HEK293 (cell line): ENCODE data around the gene TNS1.

Experiments
- CTCF ChIA-PET: fragments of 350-600 bp; formaldehyde crosslinking; extraction: SDS; loops from one replicate; lab custom pipeline; 2021; ENCODE audit warnings: antibody characterized with exemption; lab: Yijun Ruan, JAX
- POLR2A ChIA-PET: fragments of 300-600 bp; formaldehyde crosslinking; extraction: SDS; loops from one replicate; lab custom pipeline; 2020; ENCODE audit warnings: antibody characterized with exemption, inconsistent platforms; lab: Yijun Ruan, JAX
- H3K27ac ChIP-seq: fragments of 200-500 bp; sonication (Bioruptor generic); 2 replicates; pipeline ENCODE4 v1.5.1; 2014; ENCODE audit warnings: low read depth, low read length, control low read depth, inconsistent platforms; ENCODE audit errors: extremely low read depth
- H3K36me3 ChIP-seq, 2 experiments: fragments of 200-500 bp in 1 of 2; sonication (Bioruptor generic) in 1 of 2; 1 replicate in 1 of 2; 2 replicates in 1 of 2; pipeline ENCODE4 v1.5.1; 2014 to 2017; ENCODE audit warnings: inconsistent platforms in 2 of 2, low read length in 2 of 2; ENCODE audit not compliant: control insufficient read depth in 2 of 2, insufficient read depth in 1 of 2
- H3K4me1 ChIP-seq: fragments of 200-500 bp; sonication (Bioruptor generic); 2 replicates; pipeline ENCODE4 v1.5.1; 2014; ENCODE audit warnings: mild to moderate bottlenecking, low read length, inconsistent platforms; ENCODE audit not compliant: control insufficient read depth, insufficient read depth
- H3K4me3 ChIP-seq: 2 replicates; pipeline ENCODE4 v1.5.1; 2011; ENCODE audit warnings: low read depth, mild to moderate bottlenecking, control low read depth, low read length, moderate library complexity
- H3K9me3 ChIP-seq: fragments of 200-500 bp; sonication (Bioruptor generic); 2 replicates; pipeline ENCODE4 v1.5.1; 2014; ENCODE audit warnings: low read depth, low read length, inconsistent platforms; ENCODE audit not compliant: control insufficient read depth, insufficient read depth
- FEZF1 ChIP-seq: fragments of 450-650 bp; formaldehyde crosslinking; IDR thresholded peaks from 2 replicates; pipeline ENCODE4 v1.5.1; 2016; ENCODE audit warnings: missing biosample characterization, missing genetic modification characterization
- KLF10 ChIP-seq: fragments of 450-650 bp; IDR thresholded peaks from 2 replicates; pipeline ENCODE4 v1.5.1; 2018; ENCODE audit warnings: missing biosample characterization, mild to moderate bottlenecking, missing genetic modification characterization
- KLF9 ChIP-seq: fragments of 450-650 bp; formaldehyde crosslinking; IDR thresholded peaks from 2 replicates; pipeline ENCODE4 v1.5.1; 2016; ENCODE audit warnings: missing biosample characterization, missing genetic modification characterization, low read depth
- OVOL3 ChIP-seq: fragments of 450-650 bp; formaldehyde crosslinking; IDR thresholded peaks from 2 replicates; pipeline ENCODE4 v1.5.1; 2016; ENCODE audit warnings: missing biosample characterization, missing genetic modification characterization
- SP3 ChIP-seq: fragments of 450-650 bp; formaldehyde crosslinking; IDR thresholded peaks from 2 replicates; pipeline ENCODE4 v1.5.1; 2016; ENCODE audit warnings: missing biosample characterization, missing genetic modification characterization
- SP7 ChIP-seq: fragments of 450-650 bp; formaldehyde crosslinking; IDR thresholded peaks from 2 replicates; pipeline ENCODE4 v1.5.1; 2016; ENCODE audit warnings: missing biosample characterization, missing genetic modification characterization
- ZNF157 ChIP-seq: fragments of 450-650 bp; formaldehyde crosslinking; IDR thresholded peaks from 2 replicates; pipeline ENCODE4 v1.5.1; 2016; ENCODE audit warnings: missing biosample characterization, missing genetic modification characterization
- ZNF24 ChIP-seq: fragments of 450-650 bp; formaldehyde crosslinking; IDR thresholded peaks from 2 replicates; pipeline ENCODE4 v1.5.1; 2016; ENCODE audit warnings: missing biosample characterization, missing genetic modification characterization
- ZNF433 ChIP-seq: fragments of 450-650 bp; formaldehyde crosslinking; IDR thresholded peaks from 2 replicates; pipeline ENCODE4 v1.5.1; 2016; ENCODE audit warnings: missing biosample characterization, missing genetic modification characterization, low read depth
- ZNF558 ChIP-seq: fragments of 450-650 bp; formaldehyde crosslinking; IDR thresholded peaks from 2 replicates; pipeline ENCODE4 v1.5.1; 2016; ENCODE audit warnings: missing biosample characterization, missing genetic modification characterization
- ZNF571 ChIP-seq: fragments of 450-650 bp; formaldehyde crosslinking; IDR thresholded peaks from 2 replicates; pipeline ENCODE4 v1.5.0; 2017; ENCODE audit warnings: missing biosample characterization, missing genetic modification characterization
- ZNF621 ChIP-seq: fragments of 450-650 bp; formaldehyde crosslinking; IDR thresholded peaks from 2 replicates; pipeline ENCODE4 v1.5.1; 2017; ENCODE audit warnings: missing biosample characterization, missing genetic modification characterization
- ZNF654 ChIP-seq: fragments of 450-650 bp; formaldehyde crosslinking; IDR thresholded peaks from 2 replicates; pipeline ENCODE4 v1.5.1; 2016; ENCODE audit warnings: low read depth, missing biosample characterization, missing genetic modification characterization
- ZNF677 ChIP-seq: fragments of 450-650 bp; IDR thresholded peaks from 2 replicates; pipeline ENCODE4 v1.5.0; 2018; ENCODE audit warnings: missing biosample characterization, mild to moderate bottlenecking, missing genetic modification characterization, moderate library complexity
- ZNF792 ChIP-seq: fragments of 450-650 bp; formaldehyde crosslinking; IDR thresholded peaks from 2 replicates; pipeline ENCODE4 v1.5.1; 2016; ENCODE audit warnings: missing biosample characterization, missing genetic modification characterization
- ZXDB ChIP-seq: fragments of 450-650 bp; formaldehyde crosslinking; IDR thresholded peaks from 2 replicates; pipeline ENCODE4 v1.5.1; 2016; ENCODE audit warnings: missing biosample characterization, missing genetic modification characterization
- TF ChIP-seq, protein P1 (sequence below): fragments of 450-650 bp; formaldehyde crosslinking; IDR thresholded peaks from 2 replicates; pipeline ENCODE4 v1.5.1; 2016; ENCODE audit warnings: missing biosample characterization, missing genetic modification characterization
- TF ChIP-seq, protein P2 (sequence below): fragments of 450-650 bp; formaldehyde crosslinking; IDR thresholded peaks from 2 replicates; pipeline ENCODE4 v1.5.1; 2016; ENCODE audit warnings: missing biosample characterization, missing genetic modification characterization
- TF ChIP-seq, protein P3 (sequence below): fragments of 450-650 bp; formaldehyde crosslinking; IDR thresholded peaks from 2 replicates; pipeline ENCODE4 v1.5.1; 2016; ENCODE audit warnings: missing biosample characterization, missing genetic modification characterization
- TF ChIP-seq, protein P4 (sequence below): fragments of 450-650 bp; formaldehyde crosslinking; IDR thresholded peaks from 2 replicates; pipeline ENCODE4 v1.5.1; 2016; ENCODE audit warnings: missing biosample characterization, missing genetic modification characterization

The TNS1 gene

DNA sequence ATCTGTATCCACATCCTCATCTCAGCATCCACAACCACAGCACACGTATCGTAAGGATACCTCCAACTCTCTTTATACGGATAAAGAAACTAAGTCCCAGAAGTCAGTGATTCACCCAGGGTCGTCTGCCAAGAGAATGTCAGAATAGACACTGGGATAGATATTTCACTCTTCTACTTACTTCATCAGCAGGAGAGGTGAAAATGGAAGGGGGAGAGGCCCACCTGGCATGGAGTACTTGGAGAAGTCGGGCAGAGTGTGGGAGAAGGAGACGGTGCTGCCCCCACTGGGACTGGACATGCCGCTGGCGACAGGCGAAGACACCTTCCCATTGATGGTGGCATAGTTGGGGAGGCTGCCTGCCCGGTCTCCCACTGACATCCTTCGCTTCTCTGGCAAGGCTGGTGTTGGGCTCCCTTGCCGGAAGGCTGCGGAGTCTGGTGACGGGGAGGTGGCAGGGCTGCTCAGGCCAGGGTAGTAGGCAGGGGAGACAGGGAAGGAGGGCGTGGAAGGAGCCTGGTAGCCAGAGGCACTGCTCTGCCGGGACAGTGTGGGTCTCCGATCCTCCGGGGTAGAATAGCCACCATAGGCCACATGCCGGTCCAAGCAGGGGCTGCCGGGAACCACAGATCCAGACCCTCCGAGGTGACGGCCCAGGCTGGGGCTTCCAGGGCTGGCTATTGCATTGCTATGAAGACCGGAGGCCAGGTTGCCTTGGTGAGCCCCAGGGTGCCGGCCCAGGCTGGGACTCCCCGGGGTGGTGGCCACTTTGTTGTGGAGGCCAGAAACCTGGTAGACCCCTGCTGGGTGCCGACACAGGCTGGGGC is 185.1 kb downstream of the TNS1 start:
- POLR2A ChIA-PET = no interaction called here
- CTCF ChIA-PET = interaction anchor here (0.8 kb wide), 1 partner anchor 254 kb away, joined by 3 read pairs; no protein-coding TSS in a partner anchor
- Histone ChIP-seq H3K4me3 (no peak overlapping the region), H3K4me1 (no peaks in the 10 kb centered on the region), H3K36me3 (peaks cover 0 to 6% of the 10 kb centered on the region in 2 experiments; a peak in 1 of 3 replicates), H3K27ac (no peak overlapping the region), H3K9me3 (no peaks in the 10 kb centered on the region)
- TF ChIP-seq ZNF792 (tag by site-specific recombination) (no peak), ZNF558 (tag by site-specific recombination) (no peak), SP3 (tag by site-specific recombination) (no peak), ZNF571 (tag by site-specific recombination) (no peak), OVOL3 (tag by site-specific recombination) (no peak), ZXDB (tag by site-specific recombination) (no peak), KLF10 (tag by site-specific recombination) (no peak), ZNF433 (tag by site-specific recombination) (no peak)
- TF ChIP-seq, protein P1, sequence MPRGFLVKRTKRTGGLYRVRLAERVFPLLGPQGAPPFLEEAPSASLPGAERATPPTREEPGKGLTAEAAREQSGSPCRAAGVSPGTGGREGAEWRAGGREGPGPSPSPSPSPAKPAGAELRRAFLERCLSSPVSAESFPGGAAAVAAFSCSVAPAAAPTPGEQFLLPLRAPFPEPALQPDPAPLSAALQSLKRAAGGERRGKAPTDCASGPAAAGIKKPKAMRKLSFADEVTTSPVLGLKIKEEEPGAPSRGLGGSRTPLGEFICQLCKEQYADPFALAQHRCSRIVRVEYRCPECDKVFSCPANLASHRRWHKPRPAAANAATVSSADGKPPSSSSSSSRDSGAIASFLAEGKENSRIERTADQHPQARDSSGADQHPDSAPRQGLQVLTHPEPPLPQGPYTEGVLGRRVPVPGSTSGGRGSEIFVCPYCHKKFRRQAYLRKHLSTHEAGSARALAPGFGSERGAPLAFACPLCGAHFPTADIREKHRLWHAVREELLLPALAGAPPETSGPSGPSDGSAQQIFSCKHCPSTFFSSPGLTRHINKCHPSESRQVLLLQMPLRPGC = no peak
- TF ChIP-seq, protein P2, sequence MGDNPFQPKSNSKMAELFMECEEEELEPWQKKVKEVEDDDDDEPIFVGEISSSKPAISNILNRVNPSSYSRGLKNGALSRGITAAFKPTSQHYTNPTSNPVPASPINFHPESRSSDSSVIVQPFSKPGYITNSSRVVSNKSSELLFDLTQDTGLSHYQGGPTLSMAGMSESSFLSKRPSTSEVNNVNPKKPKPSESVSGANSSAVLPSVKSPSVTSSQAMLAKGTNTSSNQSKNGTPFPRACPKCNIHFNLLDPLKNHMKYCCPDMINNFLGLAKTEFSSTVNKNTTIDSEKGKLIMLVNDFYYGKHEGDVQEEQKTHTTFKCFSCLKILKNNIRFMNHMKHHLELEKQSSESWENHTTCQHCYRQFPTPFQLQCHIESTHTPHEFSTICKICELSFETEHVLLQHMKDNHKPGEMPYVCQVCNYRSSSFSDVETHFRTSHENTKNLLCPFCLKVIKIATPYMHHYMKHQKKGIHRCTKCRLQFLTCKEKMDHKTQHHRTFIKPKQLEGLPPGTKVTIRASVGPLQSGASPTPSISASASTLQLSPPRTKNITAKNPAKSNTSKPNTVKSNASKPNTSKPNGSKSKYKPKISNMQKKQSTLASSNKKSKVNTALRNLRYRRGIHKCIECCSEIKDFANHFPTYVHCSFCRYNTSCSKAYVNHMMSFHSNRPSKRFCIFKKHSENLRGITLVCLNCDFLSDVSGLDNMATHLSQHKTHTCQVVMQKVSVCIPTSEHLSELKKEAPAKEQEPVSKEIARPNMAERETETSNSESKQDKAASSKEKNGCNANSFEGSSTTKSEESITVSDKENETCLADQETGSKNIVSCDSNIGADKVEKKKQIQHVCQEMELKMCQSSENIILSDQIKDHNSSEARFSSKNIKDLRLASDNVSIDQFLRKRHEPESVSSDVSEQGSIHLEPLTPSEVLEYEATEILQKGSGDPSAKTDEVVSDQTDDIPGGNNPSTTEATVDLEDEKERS (tag by site-specific recombination) = no peak

DNA sequence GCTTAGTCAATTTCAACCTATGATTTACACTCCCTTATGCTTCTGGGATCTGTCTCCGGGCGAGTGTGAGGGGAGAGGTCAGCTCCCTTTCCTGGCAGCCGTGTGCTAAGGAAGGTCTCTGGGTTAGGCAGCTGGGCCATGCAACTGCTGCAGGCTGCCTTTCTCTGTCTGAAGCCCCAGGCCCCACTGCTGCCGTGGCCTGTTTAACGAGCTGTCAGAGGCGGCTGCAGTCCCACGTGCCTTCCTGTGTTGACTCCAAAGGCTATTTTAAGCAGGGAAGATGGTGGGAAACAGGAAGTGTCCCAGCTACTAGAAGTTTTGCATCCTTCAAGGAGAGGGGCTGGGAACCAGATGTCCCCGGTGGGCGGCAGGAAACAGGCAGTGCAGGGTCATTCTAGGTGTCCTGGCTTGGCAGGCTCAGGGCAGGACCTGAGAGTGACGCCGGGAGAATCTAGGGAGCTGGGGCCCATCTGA is 186.4 kb downstream of the TNS1 start:
- Histone ChIP-seq H3K4me3 (no peak overlapping the region), H3K9me3 (no peaks in the 10 kb centered on the region), H3K36me3 (peaks cover 0 to 16% of the 10 kb centered on the region in 2 experiments; a peak in 1 of 3 replicates), H3K27ac (no peak overlapping the region), H3K4me1 (no peaks in the 10 kb centered on the region)
- CTCF ChIA-PET = interaction anchor here (1.0 kb wide), 1 partner anchor 83 kb away, joined by 3 read pairs; no protein-coding TSS in a partner anchor
- POLR2A ChIA-PET = no interaction called here
- no peak for TF ChIP-seq KLF9 (tag by site-specific recombination)
- TF ChIP-seq, protein P3, sequence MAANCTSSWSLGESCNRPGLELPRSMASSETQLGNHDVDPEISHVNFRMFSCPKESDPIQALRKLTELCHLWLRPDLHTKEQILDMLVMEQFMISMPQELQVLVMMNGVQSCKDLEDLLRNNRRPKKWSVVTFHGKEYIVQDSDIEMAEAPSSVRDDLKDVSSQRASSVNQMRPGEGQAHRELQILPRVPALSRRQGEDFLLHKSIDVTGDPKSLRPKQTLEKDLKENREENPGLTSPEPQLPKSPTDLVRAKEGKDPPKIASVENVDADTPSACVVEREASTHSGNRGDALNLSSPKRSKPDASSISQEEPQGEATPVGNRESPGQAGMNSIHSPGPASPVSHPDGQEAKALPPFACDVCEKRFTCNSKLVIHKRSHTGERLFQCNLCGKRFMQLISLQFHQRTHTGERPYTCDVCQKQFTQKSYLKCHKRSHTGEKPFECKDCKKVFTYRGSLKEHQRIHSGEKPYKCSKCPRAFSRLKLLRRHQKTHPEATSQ = no peak
- TF ChIP-seq ZNF677 (tag by site-specific recombination) = no peak
- TF ChIP-seq ZNF157 (tag by site-specific recombination) = no peak
- TF ChIP-seq, protein P4, sequence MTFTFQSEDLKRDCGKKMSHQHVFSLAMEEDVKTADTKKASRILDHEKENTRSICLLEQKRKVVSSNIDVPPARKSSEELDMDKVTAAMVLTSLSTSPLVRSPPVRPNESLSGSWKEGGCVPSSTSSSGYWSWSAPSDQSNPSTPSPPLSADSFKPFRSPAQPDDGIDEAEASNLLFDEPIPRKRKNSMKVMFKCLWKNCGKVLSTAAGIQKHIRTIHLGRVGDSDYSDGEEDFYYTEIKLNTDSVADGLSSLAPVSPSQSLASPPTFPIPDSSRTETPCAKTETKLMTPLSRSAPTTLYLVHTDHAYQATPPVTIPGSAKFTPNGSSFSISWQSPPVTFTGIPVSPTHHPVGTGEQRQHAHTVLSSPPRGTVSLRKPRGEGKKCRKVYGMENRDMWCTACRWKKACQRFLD (tag by site-specific recombination) = no peak
- TF ChIP-seq SP7 (tag by site-specific recombination) = no peak
- TF ChIP-seq FEZF1 (tag by site-specific recombination) = no peak
- TF ChIP-seq ZNF621 (tag by site-specific recombination) = no peak
- TF ChIP-seq ZNF24 (tag by site-specific recombination) = no peak
- no peak for TF ChIP-seq ZNF654 (tag by site-specific recombination)
